ENCODE results near the gene EXOC3L1.

DNA sequence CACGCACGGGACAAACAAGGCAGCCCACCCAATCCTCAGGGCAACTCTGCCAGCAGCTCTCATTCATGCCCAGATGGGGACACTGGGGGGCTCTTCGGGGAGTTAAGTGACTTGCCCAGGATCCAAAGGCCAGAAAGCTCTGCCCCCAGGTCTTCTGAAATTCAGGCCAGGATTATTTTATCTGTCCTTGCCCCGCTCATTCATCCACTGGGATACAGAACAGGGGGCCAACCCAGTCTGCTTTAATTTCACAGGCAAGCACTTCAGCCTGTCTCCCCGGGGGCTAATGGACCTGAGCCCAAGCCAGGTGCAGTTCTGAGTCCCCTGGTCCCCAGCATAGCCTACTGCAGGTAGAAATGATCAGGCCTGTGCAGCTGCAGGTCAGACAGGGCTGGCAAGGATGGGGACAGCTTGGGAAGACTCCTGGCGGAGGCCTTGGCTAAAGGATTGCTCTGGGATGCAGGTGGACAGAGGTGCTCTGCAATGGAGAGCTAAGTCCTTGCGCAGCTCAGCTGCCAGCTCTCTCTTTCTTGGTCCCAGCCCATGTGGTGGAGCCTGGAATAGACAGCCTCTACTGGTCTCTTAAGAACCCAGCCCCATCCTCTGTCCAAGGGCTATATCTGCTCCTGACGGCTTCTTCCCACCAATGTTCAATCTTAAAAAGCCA is 38.4 kb downstream of the EXOC3L1 start:
- TF ChIP-seq, protein P1, sequence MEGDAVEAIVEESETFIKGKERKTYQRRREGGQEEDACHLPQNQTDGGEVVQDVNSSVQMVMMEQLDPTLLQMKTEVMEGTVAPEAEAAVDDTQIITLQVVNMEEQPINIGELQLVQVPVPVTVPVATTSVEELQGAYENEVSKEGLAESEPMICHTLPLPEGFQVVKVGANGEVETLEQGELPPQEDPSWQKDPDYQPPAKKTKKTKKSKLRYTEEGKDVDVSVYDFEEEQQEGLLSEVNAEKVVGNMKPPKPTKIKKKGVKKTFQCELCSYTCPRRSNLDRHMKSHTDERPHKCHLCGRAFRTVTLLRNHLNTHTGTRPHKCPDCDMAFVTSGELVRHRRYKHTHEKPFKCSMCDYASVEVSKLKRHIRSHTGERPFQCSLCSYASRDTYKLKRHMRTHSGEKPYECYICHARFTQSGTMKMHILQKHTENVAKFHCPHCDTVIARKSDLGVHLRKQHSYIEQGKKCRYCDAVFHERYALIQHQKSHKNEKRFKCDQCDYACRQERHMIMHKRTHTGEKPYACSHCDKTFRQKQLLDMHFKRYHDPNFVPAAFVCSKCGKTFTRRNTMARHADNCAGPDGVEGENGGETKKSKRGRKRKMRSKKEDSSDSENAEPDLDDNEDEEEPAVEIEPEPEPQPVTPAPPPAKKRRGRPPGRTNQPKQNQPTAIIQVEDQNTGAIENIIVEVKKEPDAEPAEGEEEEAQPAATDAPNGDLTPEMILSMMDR (IDR thresholded peaks at IDR 0.05): no peak
- no peak for TF ChIP-seq POLR2A (IDR thresholded peaks at IDR 0.05)
